GM19468 (cell line): ENCODE results near the gene BEST3.

Experiments
- ATAC-seq: cut with Tn5 transposase; IDR thresholded peaks from one replicate; pipeline ENCODE4 v1.9.1; 2021; ENCODE audit warnings: mild to moderate bottlenecking, moderate library complexity, moderate number of reproducible peaks; ENCODE audit not compliant: unreplicated experiment; ENCODE audit errors: extremely low read depth

BEST3 gene

GRCh38 chr12:69655616-69656340 is 43.3 kb downstream of the BEST3 start:
- ATAC-seq = no peak

GRCh38 chr12:69653703-69654102 is 45.4 kb downstream of the BEST3 start:
- ATAC-seq = no peak

GRCh38 chr12:69651922-69652321 is 47.2 kb downstream of the BEST3 start:
- no peak for ATAC-seq

- ATAC-seq = no peak
Observed at GRCh38 chr12:69649529-69649928, 49.6 kb downstream of the BEST3 start.

GRCh38 chr12:69648476-69648875 is 50.6 kb downstream of the BEST3 start:
- ATAC-seq = no peak

- ATAC-seq = no peak
Observed at GRCh38 chr12:69647178-69647577, 51.9 kb downstream of the BEST3 start.

GRCh38 chr12:69645031-69645430 is 54.1 kb downstream of the BEST3 start:
- no peak for ATAC-seq

- ATAC-seq = no peak
Observed at GRCh38 chr12:69644511-69644910, 54.6 kb downstream of the BEST3 start.

- no peak for ATAC-seq
Observed at GRCh38 chr12:69642531-69642930, 56.6 kb downstream of the BEST3 start.

- ATAC-seq = no peak
Observed at GRCh38 chr12:69641546-69641945, 57.6 kb downstream of the BEST3 start.

GRCh38 chr12:69639400-69640016 is 59.6 kb downstream of the BEST3 start:
- ATAC-seq = peak; percentile 94

- no peak for ATAC-seq
Observed at GRCh38 chr12:69633061-69633460, 66.0 kb downstream of the BEST3 start.

- no peak for ATAC-seq
Observed at GRCh38 chr12:69630191-69630590, 68.9 kb downstream of the BEST3 start.

- ATAC-seq = no peak
Observed at GRCh38 chr12:69627501-69627900, 71.6 kb downstream of the BEST3 start.

- no peak for ATAC-seq
Observed at GRCh38 chr12:69623970-69624369, 75.1 kb downstream of the BEST3 start.

GRCh38 chr12:69621551-69621950 is 77.6 kb downstream of the BEST3 start:
- no peak for ATAC-seq

- no peak for ATAC-seq
Observed at GRCh38 chr12:69620921-69621320, 78.2 kb downstream of the BEST3 start.

- no peak for ATAC-seq
Observed at GRCh38 chr12:69620077-69620476, 79.0 kb downstream of the BEST3 start.

GRCh38 chr12:69619050-69619449 is 80.1 kb downstream of the BEST3 start:
- ATAC-seq = no peak

GRCh38 chr12:69616025-69616424 is 83.1 kb downstream of the BEST3 start:
- ATAC-seq = no peak

- no peak for ATAC-seq
Observed at GRCh38 chr12:69613351-69613750, 85.8 kb downstream of the BEST3 start.

- ATAC-seq = no peak
Observed at GRCh38 chr12:69610729-69611128, 88.4 kb downstream of the BEST3 start, which contains the start of gene LRRC10. Gene LRRC10, minus strand, starts transcription at chr12:69610907. Its CDS starts 69 bp downstream, at chr12:69610838.
